Sciatic nerve (tissue), 2 donors: ENCODE measurements around the gene FTL. TPM values are rescaled to one million over a fixed set of nuclear protein-coding genes. Genes with fewer than 3 reads are reported as not detected.

Experiments
- ATAC-seq: fragments of 200-7000 bp; cut with Tn5 transposase; one replicate; pipeline ENCODE4 v1.9.1; 2020; ENCODE audit warnings: mild to moderate bottlenecking, moderate library complexity
- DNase-seq: peaks from one replicate; pipeline ENCODE4 v3.0.0-alpha.2; 2020; ENCODE audit warnings: low spot score
- intact Hi-C: fragments of 100-400 bp; cut with DNase I; formaldehyde crosslinking; loops from one replicate; pipeline ENCODE4 v1.14.2; 2022
- total RNA-seq: library from RNA; stranded (reverse); fragmentation: NEBNext Ultra II Directional; extraction: Animal tissue kit (Norgen Biotek cat#: 25700); gene quantifications from one replicate; pipeline ENCODE4 v1.2.1, GENCODE V29; 2021
- donor health status: DM: no; HTN: no; CAD: no.
- donor health status: DM: no; HTN: no; CAD: no.

Gene FTL
- total RNA-seq, 1 donor from 2014 or later, result 3,094 TPM

GRCh38 chr19:48940902-48941301 lies 24.2 kb upstream of the FTL start:
- ATAC-seq, result no peak
- intact Hi-C loops, result no loop called here

GRCh38 chr19:48943081-48943480 lies 22.0 kb upstream of the FTL start:
- ATAC-seq (no peak), DNase-seq (no peak)
- intact Hi-C loops, result no loop called here

More at GRCh38 chr19:48940902-48941301, 24.2 kb upstream of the FTL start:
- DNase-seq, result no peak

GRCh38 chr19:48945415-48945814 lies 19.7 kb upstream of the FTL start:
- DNase-seq (no peak), ATAC-seq (no peak)
- intact Hi-C loops, result no loop called here

- no peak for ATAC-seq
- intact Hi-C loops, result no loop called here
- DNase-seq, result no peak
Observed at GRCh38 chr19:48945817-48946216, 19.3 kb upstream of the FTL start.

- ATAC-seq, result peak; percentile 11
- DNase-seq, result no peak
- intact Hi-C loops, result no loop called here
Observed at GRCh38 chr19:48946463-48947257, 18.4 kb upstream of the FTL start.

- ATAC-seq, result no peak
- DNase-seq, result no peak
- intact Hi-C loops, result no loop called here
Observed at GRCh38 chr19:48947258-48947542, 17.9 kb upstream of the FTL start.

- DNase-seq (no peak), ATAC-seq (no peak)
- intact Hi-C loops, result loop anchor here (10.0 kb wide), 1 partner anchor 45 kb away; the partner anchor contains the start of gene NUCB1
Observed at GRCh38 chr19:48950159-48950558, 14.9 kb upstream of the FTL start.

GRCh38 chr19:48950830-48951519 lies 14.1 kb upstream of the FTL start:
- ATAC-seq, result no peak
- intact Hi-C loops, result loop anchor here (10.0 kb wide), 1 partner anchor 46 kb away; the partner anchor contains the start of gene NUCB1
- no peak for DNase-seq

GRCh38 chr19:48953141-48953540 lies 12.0 kb upstream of the FTL start:
- DNase-seq (no peak), ATAC-seq (no peak)
- intact Hi-C loops, result loop anchor here (10.0 kb wide), 1 partner anchor 48 kb away; the partner anchor contains the start of gene NUCB1

GRCh38 chr19:48953990-48954594 lies 11.0 kb upstream of the FTL start:
- ATAC-seq (peak; percentile 8), DNase-seq (no peak)
- intact Hi-C loops, result loop anchor here (10.0 kb wide), 1 partner anchor 49 kb away; the partner anchor contains the start of gene NUCB1

GRCh38 chr19:48954595-48955307 lies 10.4 kb upstream of the FTL start, which contains the start of gene BAX:
TSS of gene BAX (plus strand) at chr19:48954875. CDS start at chr19:48954929, 54 bp downstream.
- intact Hi-C loops, result loop anchor here (10.0 kb wide), 1 partner anchor 50 kb away; the partner anchor contains the start of gene NUCB1
- peak; percentile 94 for ATAC-seq
- peak; percentile 98 for DNase-seq

GRCh38 chr19:48955308-48955958 lies 9.7 kb upstream of the FTL start:
- ATAC-seq (no peak), DNase-seq (no peak)
- intact Hi-C loops, result loop anchor here (10.0 kb wide), 1 partner anchor 51 kb away; the partner anchor contains the start of gene NUCB1

- ATAC-seq (no peak), DNase-seq (no peak)
- intact Hi-C loops, result loop anchor here (10.0 kb wide), 1 partner anchor 53 kb away; the partner anchor contains the start of gene NUCB1
Observed at GRCh38 chr19:48958006-48958405, 7.1 kb upstream of the FTL start.

- DNase-seq (no peak), ATAC-seq (no peak)
- intact Hi-C loops, result loop anchor here (10.0 kb wide), 2 partner anchors 55 to 105 kb away; partner anchors contain the start of gene NUCB1
Observed at GRCh38 chr19:48959341-48960239, 5.5 kb upstream of the FTL start.

- ATAC-seq (no peak), DNase-seq (no peak)
- intact Hi-C loops, result loop anchor here (10.0 kb wide), 1 partner anchor 106 kb away; no protein-coding TSS in a partner anchor
Observed at GRCh38 chr19:48961051-48961649, 4.0 kb upstream of the FTL start.

GRCh38 chr19:48961673-48962028 lies 3.5 kb upstream of the FTL start:
- ATAC-seq, result no peak
- DNase-seq, result no peak
- intact Hi-C loops, result loop anchor here (10.0 kb wide), 1 partner anchor 107 kb away; no protein-coding TSS in a partner anchor
